C4-2B (cell line): Measurements from ENCODE around the gene SIKE1.

Experiments used
- ZFX ChIP-seq: fragments of 450-650 bp; IDR thresholded peaks from 2 replicates; pipeline ENCODE4 v1.6.1; 2017
- TF ChIP-seq, protein P1 (sequence below): fragments of 450-650 bp; conservative IDR thresholded peaks from 2 replicates; pipeline ENCODE4 v1.5.1; 2017; ENCODE audit warnings: mild to moderate bottlenecking

DNA sequence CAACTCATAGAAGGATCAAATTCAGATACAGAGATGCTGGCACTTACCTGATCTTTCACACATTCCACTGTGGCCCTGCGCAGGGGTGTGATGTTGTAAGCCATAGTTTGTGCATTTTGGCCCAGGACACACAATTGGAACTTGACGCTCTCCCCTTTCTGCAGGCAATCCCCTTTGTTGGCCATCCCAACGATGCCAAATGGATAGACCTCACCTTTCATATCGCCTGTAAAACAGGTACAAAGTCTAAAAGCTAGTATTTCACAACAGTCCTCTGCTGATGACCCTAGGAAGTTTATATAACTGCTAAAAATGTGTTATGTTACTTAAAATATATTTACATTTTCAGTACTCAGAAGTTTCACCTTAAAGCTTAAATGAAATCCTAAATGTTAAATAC, 60.0 kb downstream of the SIKE1 start:
- TF ChIP-seq, protein P1, sequence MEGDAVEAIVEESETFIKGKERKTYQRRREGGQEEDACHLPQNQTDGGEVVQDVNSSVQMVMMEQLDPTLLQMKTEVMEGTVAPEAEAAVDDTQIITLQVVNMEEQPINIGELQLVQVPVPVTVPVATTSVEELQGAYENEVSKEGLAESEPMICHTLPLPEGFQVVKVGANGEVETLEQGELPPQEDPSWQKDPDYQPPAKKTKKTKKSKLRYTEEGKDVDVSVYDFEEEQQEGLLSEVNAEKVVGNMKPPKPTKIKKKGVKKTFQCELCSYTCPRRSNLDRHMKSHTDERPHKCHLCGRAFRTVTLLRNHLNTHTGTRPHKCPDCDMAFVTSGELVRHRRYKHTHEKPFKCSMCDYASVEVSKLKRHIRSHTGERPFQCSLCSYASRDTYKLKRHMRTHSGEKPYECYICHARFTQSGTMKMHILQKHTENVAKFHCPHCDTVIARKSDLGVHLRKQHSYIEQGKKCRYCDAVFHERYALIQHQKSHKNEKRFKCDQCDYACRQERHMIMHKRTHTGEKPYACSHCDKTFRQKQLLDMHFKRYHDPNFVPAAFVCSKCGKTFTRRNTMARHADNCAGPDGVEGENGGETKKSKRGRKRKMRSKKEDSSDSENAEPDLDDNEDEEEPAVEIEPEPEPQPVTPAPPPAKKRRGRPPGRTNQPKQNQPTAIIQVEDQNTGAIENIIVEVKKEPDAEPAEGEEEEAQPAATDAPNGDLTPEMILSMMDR, result no peak
- TF ChIP-seq ZFX, result no peak
